H1 (cell line): ENCODE measurements around the gene FOXC2. TPM values are rescaled to one million over a fixed set of nuclear protein-coding genes. Genes with fewer than 3 reads are reported as not detected.

ENCODE experiments used
- CHD7 ChIP-seq: fragments of 300-600 bp; sonication (generic); IDR thresholded peaks from 2 replicates; pipeline ENCODE4 v1.7.1; 2012; ENCODE audit warnings: low read length, moderate library complexity, mild to moderate bottlenecking, inconsistent platforms; ENCODE audit not compliant: insufficient replicate concordance
- polyA plus RNA-seq, 7 experiments: library from polyadenylated mRNA; depleted of rRNA in 3 of 7; stranded (reverse) in 5 of 7; unstranded in 2 of 7; fragments of >200 nt in 5 of 7; fragments of 200-250 nt in 2 of 7; gene quantifications; 1 replicate in 5 of 7; 2 replicates in 1 of 7; 4 replicates in 1 of 7; pipeline versions ENCODE4 v1.2.1 to v1.2.3, GENCODE V29; 2011 to 2013; ENCODE audit warnings: missing spikeins in 2 of 7, mixed read lengths in 2 of 7
- total RNA-seq: library from RNA; stranded (reverse); fragmentation: NEBNext Ultra II Directional; extraction: Animal tissue kit (Norgen Biotek cat#: 25700); gene quantifications from 2 replicates; pipeline ENCODE4 v1.2.1, GENCODE V29; 2021

The FOXC2 gene
- total and polyA plus RNA-seq, 2 of the 8 experiments (the other 6 are each of a cell fraction or from before 2014, with no cell fraction given) = 0.09 TPM; not detected in 1

GRCh38 chr16:86531191-86531545 lies 35.5 kb upstream of the FOXC2 start (continued):
- TF ChIP-seq CHD7 = no peak
